RWPE1 (cell line): ENCODE measurements around the gene POU2AF3.

Source experiments
- CTCF ChIA-PET: fragments of 350-600 bp; sonication (Branson Sonifier 250); formaldehyde crosslinking; extraction: SDS; loops from one replicate; lab custom pipeline; 2021; lab: Yijun Ruan, JAX
- POLR2A ChIA-PET: fragments of 400-600 bp; formaldehyde crosslinking; extraction: SDS; loops from one replicate; lab custom pipeline; 2020; ENCODE audit warnings: antibody characterized with exemption; ENCODE audit not compliant: low non-redundant PET; lab: Yijun Ruan, JAX
- DNase-seq: peaks from one replicate; pipeline ENCODE4 v3.0.0; 2012; ENCODE audit warnings: low spot score
- H3K27ac ChIP-seq: fragments of 450-650 bp; 2 replicates; pipeline ENCODE4 v1.5.1; 2017
- TF ChIP-seq, protein P1 (sequence below): fragments of 450-650 bp; conservative IDR thresholded peaks from 2 replicates; pipeline ENCODE4 v1.5.1; 2017; ENCODE audit warnings: low read depth, mild to moderate bottlenecking

POU2AF3 gene

DNA sequence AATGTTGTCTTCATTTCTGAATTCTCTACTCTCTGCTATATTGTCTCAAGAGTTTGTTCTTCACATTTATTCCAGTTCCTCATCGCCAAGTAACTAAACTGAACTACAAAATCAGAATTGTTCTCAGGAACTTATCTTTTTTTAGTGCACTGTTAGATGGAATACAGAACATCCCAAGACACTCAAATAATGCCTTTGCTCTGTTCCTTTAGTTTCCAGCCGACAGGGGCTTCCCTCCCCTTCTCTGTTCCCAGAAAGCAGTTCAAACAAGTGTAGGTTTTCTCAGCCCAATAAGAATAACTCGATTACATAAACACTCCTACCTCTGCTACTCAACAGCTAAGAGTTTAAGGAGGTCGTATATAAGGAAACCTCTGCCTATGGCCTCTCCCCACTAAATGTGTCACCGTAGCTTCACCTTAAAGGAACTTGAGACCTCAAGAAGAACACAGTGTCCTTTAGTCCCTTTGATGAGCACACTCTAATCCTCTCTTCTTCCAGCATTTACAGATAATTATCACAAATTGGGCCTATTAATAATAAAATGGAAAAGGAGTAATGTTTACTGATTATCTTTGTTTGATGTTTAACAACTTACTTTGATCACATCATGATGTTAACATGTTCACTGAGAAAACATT, 6.9 kb downstream of the POU2AF3 start:
- DNase-seq: no peak
- H3K27ac ChIP-seq: no peak overlapping the region
- POLR2A ChIA-PET: no interaction called here
- CTCF ChIA-PET: no interaction called here
- TF ChIP-seq, protein P1, sequence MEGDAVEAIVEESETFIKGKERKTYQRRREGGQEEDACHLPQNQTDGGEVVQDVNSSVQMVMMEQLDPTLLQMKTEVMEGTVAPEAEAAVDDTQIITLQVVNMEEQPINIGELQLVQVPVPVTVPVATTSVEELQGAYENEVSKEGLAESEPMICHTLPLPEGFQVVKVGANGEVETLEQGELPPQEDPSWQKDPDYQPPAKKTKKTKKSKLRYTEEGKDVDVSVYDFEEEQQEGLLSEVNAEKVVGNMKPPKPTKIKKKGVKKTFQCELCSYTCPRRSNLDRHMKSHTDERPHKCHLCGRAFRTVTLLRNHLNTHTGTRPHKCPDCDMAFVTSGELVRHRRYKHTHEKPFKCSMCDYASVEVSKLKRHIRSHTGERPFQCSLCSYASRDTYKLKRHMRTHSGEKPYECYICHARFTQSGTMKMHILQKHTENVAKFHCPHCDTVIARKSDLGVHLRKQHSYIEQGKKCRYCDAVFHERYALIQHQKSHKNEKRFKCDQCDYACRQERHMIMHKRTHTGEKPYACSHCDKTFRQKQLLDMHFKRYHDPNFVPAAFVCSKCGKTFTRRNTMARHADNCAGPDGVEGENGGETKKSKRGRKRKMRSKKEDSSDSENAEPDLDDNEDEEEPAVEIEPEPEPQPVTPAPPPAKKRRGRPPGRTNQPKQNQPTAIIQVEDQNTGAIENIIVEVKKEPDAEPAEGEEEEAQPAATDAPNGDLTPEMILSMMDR: no peak

DNA sequence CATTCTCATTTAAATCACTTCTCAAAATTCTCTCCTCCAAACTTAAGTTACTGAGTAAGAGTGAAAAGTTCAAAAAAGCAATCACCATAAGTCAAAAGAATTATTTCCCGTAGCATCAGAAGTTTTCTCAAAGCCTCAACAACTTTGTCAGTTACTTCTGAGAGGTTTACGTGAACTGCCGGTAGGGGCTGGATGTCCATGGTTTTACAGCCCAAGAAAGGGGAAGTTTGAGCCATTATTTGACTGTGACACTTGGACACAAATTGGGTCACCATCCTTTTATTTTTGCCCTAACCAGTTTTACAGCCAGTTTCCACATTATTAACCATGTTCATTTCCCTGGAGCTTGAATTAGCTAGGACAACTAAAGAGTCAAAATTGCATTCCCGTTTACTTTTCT, 7.5 kb downstream of the POU2AF3 start:
- DNase-seq: no peak
- ChIA-PET POLR2A (no interaction called here), CTCF (no interaction called here)
- H3K27ac ChIP-seq: no peak overlapping the region
- TF ChIP-seq, protein P1: no peak

DNA sequence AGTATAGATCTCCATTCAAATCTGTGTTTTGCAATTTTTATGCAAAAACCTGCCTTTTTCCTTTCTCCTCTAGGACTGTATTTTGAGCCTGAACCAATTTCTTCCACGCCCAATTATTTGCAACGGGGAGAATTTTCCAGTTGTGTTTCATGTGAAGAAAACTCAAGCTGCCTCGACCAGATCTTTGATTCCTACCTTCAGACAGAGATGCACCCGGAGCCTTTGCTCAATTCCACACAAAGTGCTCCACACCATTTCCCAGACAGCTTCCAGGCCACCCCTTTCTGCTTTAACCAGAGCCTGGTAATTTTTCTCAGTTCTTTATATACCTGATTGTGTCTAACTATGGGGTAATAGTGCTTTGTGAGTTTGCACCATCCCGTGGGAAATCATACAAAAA, 8.0 kb downstream of the POU2AF3 start:
- H3K27ac ChIP-seq: no peak overlapping the region
- CTCF ChIA-PET: no interaction called here
- DNase-seq: no peak
- TF ChIP-seq, protein P1: no peak
- POLR2A ChIA-PET: no interaction called here

DNA sequence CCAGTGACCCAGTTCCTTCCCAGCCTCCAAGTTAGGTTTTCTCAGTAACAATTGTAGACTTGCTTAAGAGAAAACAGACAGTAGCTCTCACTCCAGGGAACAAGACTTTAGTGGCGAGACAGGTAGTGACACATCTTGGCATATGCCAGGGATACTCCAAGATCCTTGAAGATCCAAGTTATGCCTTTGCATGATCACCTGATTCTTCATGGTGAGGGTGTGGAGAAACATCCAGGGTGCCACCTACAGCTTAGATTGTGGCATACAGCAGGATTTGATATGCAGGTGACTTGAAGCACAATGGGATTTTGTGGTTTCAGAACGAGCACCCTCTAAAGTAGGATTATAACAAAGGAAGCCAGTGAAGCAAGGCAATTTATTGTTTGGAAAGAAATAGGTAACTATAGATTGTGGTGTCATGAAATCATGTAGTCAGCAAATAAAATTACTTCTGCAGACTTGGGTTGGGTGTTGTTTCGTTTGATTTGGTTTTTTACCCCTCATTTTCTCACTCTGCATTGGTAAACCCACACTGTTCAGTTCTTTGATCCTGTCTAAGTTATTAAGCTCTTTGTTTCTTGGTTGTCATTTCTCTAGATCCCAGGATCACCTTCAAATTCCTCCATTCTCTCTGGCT, 9.2 kb downstream of the POU2AF3 start:
- H3K27ac ChIP-seq: no peak overlapping the region
- TF ChIP-seq, protein P1: no peak
- no peak for DNase-seq
- POLR2A ChIA-PET: no interaction called here
- CTCF ChIA-PET: interaction anchor here (0.6 kb wide), 2 partner anchors 28 to 1250 kb away, joined by 3 to 4 read pairs; no protein-coding TSS in a partner anchor

DNA sequence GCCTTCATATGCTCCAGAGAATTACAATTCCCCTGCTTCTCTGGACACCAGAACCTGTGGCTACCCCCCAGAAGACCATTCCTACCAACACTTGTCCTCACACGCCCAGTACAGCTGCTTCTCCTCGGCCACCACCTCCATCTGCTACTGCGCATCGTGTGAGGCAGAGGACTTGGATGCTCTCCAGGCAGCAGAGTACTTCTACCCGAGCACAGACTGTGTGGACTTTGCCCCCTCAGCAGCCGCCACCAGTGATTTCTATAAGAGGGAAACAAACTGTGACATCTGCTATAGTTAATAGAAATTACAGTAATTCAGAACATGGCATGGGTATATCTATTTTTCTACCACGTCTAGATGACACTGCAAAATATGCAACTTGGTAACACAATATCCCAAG, 9.8 kb downstream of the POU2AF3 start:
- ChIA-PET CTCF (interaction anchor here (0.6 kb wide), 1 partner anchor 1250 kb away, joined by 3 read pairs; no protein-coding TSS in a partner anchor), POLR2A (no interaction called here)
- DNase-seq: no peak
- no peak overlapping the region for H3K27ac ChIP-seq
- TF ChIP-seq, protein P1: no peak

DNA sequence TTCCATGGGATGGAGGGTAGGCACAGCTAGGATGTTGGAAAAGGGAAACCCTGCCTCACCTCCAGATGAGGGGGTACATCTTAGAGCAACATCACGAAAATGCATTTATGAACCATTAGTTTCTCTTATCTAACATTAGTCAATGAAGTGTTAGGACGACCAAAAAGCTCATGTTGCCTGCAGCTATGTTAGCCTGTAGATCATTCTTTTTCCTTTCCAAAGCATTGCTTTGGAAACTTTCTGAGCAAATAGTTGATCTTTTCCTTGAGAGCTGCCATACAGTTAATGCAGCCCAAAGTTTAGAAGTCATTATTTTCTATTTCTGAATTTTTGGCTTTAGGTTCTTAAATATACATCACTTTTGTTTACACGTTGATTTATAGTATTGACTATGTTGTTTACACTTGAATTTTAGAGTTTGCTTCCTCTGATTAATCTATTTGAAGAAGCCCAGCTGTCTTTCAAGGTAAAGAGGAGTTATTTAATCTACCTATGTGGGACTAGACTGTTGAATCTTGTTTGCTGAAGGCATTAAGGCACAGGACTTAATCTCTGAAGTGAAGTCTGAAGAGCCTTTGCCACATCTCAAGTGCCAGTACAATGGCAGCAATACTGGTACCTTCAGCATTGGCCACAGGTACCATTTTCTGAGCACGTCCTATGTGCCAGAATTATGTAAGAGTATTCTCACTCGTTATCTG, 11.0 kb downstream of the POU2AF3 start:
- TF ChIP-seq, protein P1: no peak
- no peak for DNase-seq
- H3K27ac ChIP-seq: no peak overlapping the region
- CTCF ChIA-PET: interaction anchor here (0.6 kb wide), 1 partner anchor 18 kb away, joined by 3 read pairs; no protein-coding TSS in a partner anchor
- POLR2A ChIA-PET: no interaction called here
